HG03025 (cell line): Measurements from ENCODE around the gene PSAT1.

Experiments
- ATAC-seq: cut with Tn5 transposase; IDR thresholded peaks from one replicate; pipeline ENCODE4 v1.9.1; 2021; ENCODE audit warnings: mild to moderate bottlenecking, moderate library complexity; ENCODE audit not compliant: unreplicated experiment, low FRiP score

Gene PSAT1

DNA sequence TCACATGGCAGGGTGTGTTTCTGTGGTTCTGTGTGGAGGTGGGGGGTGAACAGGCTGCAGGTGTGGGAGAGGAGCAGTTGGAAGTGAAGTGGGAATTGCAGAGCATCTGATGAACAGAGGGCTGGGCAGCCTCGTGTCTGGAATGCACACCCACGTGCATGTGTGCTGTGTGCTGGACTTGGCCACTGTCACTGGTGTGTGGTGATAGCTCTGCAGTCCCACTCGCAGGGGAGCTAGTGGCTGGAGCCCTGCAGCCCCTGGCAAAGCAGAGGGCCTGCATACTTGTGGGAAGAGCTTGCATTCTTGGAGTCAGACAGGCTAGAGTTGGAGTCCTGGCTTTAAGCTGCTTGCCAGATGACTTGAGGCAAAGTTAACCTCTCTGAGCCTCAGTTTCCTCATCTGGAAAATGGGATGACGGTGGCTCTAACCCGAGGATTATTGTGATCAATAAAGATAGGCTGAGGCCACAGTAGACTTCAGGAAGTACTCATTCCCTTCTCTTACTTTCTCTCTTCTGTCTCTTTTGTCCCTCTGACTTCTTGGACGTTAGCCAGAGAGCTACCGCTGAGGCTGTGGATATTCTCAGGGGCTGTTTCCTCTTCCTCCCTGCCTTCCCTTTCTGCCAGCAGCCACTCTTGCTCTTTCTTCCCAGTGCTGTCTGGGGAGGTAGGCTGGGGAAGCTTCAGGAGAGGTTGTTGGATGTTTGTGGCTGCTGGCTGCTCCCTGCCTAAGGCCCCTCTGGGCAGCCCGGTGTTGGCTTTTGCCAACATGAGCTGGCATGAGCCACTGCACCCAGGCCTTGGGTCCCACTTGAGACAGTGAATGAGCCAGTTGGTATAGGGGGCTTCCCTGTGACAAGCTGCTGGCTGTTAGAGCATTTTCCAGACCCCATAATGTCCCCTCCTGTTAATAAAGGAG lies 18.3 kb downstream of the PSAT1 start:
- ATAC-seq = no peak

DNA sequence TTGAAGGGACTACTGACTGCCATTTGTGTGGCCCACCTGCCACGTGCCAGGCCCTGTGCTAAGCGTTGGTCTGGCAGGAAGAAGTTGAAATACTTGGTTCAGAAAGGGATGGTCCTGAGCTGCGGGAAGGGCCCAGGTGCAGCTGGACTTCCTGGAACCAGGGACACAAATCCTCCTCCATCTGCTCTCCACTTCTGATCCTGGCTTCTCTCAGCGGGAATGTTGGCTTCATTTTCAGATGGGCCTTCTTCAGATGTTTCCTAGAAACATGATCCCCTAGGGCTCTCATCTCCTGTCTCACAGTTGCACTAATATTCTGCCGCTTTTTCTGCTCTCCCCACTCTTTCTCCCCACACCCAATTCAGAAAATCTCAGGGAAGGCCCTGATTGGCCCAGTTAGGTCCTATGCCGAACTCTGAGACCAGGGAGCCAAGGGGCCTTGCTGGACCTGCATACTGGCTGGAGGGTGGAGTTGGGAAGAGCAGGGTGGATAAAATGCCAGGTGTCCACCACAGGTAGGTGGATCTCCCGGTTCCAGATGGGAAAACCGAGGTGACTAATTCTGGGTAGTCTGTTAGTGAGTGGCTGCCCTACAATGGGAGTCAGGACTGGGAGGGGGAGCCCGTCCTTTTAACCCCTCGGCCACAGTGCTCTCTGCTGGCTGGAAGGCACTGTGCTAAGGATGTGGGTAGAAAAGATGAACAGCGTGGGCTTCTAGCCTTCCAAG lies 19.4 kb downstream of the PSAT1 start:
- ATAC-seq = no peak

DNA sequence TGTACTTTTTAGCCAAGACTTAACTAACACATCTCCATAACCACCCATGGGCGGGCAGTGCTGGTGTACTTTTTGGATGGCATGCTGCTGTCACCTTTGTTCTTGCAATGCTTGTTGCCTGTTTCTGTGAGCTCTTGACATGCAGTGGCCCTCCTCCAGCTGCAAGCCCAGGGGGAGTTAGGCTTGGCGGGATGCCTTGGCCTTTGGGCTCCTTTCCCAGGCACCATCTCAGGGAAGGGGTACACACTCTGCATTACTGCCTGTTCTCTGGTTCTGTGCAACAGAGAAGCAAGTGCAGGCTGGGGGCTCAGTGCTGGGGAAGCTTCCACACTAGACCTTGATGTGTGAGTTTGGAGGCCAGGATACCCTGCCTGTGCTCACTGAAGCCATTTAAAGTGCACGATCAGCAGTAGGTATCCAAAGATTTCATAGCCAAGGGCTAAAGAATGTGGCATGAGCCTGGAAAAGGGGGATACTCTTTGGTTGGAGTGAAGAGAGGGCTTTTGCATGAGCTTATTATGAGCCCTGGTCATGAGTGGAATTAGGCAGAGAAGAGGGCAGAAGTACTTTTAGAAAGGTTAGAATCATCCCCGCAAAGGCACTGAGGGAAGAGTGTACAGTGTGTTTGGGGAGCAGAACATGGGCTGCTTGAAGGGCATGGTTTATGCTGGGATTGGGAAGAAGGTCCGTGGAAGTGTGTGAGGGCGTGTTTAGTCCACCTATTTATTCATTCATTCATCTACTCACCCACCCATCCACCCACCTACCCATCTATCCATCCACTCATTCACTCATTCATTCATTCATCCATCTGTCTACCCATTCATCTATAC lies 22.5 kb downstream of the PSAT1 start:
- ATAC-seq = no peak

DNA sequence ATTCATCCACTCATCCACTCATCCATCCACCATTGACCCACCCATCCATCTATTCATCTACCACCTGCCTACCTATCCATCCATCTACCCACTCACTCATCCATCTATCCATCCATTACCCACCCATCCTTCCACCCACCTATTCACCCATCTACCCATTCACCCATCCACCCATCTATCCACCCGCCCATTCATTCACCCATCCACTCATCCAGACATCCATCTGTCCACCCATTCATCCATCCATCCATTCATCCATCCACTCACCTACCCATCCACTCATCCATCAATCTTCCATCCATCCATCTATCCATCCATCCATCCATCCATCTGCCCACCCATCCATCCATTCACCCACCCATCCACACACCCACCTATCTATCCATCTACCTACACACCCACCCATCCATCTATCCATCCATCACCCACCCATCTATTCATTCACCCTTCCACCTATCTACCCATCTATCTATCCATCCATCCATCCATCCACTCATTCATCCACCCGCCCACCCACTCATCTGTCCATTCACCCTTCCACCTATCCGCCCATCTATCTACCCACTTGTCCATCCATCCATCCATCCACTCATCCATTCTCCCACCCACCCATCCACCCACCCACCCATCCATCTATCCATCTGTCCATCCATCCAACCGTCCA lies 23.2 kb downstream of the PSAT1 start:
- no peak for ATAC-seq

DNA sequence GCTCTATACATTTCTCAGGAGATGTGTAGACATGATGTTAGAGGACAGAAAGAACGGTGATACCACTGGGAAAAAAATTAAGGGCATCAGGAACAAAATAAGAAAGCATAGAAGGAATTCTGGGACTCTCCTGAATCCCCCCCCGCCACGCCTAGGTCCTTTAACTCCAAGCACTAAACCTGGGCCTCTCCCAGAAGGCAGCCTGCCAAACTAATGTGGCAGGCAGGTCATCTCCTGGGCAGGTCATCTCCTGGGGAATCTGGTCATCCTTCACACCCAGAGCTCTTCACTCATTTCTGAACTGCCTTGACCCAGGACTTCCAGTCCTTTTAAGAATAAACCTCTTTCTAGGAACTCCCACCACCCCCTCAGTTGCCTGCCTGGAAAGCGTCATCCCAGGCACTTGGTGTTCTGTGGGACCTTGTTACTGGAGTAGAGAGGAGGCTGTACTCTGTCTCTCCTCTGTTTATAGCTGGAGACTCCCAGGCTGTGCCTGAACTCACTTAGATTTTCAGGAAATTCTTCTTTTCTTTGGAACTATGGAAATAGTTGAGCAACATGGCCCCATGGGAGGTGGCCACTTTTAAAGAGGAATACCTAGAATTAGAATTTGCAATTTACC lies 24.1 kb downstream of the PSAT1 start:
- no peak for ATAC-seq

DNA sequence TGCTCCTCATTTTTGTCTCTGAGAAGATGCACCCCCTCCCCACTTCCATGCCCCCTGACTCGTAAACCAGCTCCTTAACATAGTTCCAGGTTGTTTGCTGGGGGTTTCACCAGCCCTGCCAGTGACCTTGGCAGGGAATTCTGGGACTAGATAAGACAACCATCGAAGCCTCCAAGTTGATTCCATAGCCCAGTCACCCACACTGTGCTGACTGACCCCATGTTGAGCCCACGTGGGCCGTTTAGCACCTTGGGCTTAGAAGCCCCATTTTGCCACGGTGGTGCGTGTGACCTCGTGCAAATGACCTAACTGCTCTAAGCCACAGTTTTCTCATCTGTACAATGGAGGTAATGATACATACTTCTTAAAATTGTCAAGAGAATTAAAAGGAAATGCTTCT lies 24.6 kb downstream of the PSAT1 start:
- no peak for ATAC-seq

DNA sequence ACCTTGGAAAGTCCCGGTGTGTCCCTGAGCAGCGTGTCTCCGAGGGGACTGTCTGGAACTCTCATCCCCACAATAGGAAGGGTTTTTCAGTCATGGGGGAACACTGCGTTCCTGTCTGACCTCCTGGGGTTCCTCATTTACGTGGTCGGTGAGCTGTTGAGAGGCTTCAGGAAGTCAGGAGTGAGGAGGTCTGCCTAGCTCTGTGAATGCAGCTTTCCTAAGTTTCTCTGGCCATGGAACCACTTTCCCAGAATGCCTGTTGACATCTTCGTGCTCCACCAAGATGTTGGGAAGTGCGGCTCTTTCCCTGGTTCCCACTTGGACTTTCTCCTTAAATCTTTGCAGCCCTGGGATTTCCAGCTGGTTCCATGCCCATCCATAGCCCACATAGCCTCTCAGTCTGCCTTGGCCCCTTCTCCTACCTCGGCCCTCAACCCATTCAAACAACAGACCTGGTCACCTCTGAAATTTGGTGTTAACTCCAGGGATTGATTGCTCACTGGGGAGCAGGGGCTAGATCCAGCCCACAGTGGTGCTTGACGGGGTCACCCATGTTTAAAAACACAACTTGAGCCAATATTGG lies 27.2 kb downstream of the PSAT1 start:
- ATAC-seq = no peak

DNA sequence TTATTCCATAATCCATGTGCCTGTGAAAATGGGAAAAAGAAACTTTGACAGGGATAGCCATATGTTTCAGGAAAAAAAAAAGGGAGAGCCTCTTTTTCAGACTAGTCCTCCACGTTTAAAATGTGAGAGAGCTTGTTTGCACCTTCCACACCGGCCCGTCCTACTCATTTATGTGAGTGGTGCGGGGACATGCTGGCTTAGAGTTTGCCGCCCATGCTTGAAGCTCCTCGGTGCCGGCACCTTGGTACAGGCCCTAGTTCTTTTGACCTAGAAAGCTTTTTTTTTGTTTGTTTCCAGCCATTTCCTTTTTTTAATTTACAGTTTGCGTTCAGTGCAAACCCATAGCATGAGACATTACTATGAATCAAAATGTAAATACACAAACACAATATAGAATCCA lies 27.8 kb downstream of the PSAT1 start:
- no peak for ATAC-seq

DNA sequence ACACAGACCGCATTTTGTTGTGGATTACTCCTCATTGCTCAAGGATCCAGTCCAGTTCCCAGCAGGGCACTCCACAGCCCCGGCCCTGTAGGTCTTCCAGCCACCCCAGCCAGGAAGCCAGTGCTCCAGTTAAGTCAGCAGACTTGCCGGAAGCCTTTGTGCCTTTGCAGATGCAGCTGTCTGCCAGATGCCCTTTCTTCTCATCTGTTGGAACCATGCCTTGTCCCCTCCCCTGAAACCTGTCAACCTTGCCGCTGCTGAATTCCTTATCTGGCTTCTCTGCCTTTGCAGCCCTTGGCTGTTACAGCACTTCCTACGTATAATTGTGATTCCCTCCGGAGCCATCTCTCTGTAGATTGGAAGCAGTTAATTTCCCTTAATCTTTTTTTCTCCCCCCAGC lies 28.4 kb downstream of the PSAT1 start:
- no peak for ATAC-seq

DNA sequence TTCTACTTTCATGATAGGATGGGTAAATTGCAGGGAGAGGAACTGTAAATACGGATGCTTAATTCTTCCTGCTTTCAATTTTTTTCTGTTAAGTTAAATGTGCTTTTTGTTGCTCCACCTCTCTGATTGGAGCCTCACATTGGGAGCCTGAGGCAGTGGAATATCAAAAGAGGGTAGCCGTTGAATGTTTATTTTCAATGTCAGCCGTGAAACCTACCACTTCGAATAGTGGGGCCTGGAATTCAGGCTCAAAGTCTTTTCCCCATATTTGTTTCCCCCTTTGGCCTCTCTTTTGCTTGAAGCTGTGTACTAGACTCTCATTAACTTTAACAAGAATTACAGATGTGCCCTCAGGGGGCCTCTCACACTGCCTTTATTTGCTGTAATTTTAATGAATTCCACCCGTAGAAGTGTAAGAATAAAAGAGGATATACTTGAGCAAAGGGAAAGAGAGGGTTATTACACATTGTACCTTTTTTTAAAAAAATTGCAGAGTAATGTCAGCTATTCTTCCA lies 29.0 kb downstream of the PSAT1 start:
- ATAC-seq = no peak

DNA sequence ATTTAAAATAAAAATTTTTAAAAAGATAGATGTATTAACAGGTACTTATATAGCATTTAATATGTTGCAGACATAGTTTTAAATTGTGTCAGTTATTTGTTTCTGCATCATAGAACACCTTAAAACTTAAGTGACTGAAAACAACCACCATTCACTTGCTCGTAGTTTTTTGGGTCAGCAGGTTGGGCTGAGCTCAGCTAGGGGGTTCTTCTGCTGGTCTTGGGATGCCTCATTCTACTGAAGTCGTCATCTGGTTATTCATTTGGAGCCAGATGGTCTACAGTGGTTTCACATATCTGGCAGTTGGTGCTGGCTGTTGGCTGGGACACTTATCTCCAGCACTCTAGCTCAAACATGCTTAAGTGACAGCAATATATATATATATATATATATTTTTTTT lies 29.6 kb downstream of the PSAT1 start:
- no peak for ATAC-seq

DNA sequence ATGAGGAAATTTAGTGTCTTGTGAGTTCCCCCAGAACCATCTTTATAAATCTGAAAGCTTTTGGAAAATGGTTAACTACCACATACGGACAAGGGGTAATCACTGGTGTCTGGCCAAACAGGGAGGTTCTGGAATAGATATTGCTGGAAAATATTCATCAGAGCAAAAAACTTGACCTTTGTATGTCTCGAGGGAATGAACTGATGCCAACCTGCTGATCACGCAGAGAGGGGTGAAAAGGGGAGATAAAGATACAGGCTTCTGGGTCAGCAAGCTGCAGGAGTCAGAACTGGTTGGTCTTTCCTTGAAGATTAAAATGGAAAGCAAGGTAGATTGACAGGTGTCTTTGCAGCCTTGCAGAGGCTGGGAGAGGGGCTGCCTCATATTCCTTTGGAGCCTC lies 35.5 kb downstream of the PSAT1 start:
- no peak for ATAC-seq

DNA sequence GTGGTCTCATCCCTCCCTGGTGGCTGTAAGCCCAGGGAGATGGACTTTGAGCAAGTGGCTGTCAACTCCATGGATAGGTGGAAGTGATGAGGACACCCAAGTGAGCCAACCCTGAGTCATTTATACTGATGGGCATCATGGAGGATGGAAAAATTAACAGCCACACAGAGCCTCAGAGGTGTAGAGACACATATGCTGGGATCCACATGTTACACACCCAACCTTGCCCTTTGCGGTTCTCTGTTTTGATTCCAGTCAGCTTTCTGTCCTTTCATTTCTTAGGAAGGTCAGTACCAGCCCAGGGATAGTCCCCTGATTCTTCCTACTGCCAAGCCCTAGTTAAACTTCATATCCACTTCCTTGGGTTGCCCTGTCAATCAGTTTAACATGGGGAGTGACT lies 51.9 kb downstream of the PSAT1 start:
- ATAC-seq = no peak

DNA sequence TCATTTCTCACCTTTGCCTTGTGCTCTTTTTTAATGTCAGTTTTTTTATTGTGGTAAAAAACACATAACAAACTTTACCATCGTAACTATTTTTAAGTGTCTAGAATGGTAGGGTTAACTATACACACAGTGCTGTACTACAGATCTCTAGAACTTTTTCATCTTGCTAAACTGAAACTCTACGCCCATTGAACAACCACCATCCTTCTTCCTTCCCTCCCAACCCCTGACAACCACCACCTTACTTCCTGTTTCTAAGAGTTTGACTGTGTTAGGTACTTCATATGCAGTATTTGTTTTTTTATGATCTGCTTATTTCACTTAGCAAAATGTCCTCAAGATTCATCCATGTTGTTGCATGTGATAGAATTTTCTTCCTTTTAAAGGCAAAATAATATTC lies 54.9 kb downstream of the PSAT1 start:
- no peak for ATAC-seq

DNA sequence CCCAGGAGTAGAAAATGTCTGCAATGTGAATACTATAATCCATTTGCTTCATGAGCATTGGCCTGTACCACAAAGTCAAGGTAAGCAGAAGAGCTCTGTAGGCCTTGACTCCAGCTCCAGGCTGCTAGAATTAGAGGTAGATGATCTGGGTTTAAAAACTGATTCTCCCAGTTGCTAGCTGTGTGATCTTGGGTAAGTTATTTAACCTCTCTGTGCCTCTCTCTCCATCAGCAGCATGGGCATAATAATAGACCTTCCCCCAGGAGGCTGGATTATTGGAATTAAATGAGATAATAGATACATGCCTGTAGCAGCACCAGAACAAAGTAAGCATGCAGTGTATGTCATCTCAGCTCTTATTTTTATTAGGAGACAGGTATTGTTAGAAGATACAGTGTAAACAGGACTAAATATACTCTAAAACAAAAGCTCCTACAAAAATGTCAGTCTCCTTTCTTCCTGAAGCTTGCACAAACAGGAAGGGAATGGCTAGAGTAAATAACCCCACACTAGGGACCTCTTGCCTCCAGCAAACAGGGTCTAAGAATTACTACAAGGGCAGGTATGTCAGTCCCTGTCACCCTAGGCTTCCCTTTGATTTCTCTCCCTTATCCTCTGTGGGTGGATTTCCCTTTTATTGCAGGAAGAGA lies 57.5 kb downstream of the PSAT1 start:
- no peak for ATAC-seq

DNA sequence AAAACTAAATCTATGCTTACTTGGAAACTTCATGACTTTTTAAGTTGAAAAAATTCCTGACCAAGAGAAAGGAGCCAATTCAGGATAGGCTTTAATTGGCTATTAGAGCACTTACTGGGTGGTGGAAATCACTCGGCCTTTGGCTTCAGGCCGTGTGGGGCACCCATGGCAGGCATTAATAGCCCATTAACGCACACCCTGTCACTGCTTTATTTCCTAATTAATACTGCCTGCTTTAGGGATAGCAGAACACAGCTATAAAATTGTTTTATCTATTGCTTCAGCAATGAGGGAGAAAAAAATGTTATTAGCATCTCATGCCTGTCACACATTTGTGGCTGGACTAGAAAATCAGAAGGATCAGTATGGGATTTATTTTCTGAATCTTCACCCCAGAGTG lies 58.1 kb downstream of the PSAT1 start:
- ATAC-seq = no peak

DNA sequence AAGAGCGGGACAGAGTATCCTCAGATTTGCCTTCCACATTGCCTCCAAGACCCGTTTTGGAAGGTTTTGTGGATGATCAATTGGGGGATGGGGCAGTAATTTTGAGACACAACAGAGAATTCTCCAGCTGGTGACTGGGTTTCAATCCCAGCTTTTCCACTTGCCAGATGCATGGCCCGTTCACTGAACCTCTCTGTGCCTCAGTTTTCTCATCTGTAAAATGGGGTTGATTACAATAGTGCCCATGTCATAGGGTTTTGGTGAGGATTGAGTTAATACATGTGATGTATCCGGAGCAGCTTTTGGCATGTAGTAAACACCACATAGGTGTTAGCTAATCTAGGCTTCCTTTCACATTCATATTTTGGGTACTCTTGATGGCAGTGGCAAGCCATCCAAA lies 59.7 kb downstream of the PSAT1 start:
- no peak for ATAC-seq

DNA sequence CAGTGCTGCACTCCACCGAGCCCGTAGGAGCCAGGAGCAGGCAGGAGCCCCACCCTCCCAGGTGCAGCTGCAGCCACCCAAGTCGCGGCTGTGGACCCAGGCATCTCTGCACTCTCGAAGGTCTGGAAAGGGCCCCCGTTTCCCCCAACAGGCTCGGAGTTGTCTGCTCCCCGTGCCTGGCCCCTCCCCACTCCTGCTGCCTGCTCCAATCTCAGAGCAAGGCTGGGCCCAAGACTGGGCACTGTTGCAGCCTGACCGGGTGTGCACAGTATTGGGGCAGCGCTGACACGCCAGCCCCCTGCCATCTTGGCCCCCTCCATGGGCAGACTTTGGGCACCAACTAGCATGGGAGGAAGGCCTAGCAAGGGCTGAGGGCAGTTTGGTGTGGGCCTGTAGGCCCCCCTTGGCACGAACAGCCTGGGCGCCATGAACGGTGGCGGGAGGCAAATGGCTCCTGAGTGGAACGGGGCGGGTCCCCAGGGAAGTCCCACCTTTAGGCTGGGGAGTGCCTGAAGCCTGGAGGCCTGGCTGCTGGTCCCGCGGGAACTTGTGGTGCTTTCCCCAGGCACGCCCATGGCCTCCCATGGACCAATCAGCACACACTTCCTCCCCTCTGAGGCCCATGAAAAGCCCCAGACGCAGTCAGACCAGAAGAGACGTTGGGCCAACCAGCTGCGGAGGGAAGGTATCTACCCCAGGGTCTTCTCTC lies 60.4 kb downstream of the PSAT1 start:
- ATAC-seq = no peak
